MCF 10A (cell line): ENCODE data around the gene TAS2R46. TPM values are rescaled to one million over a fixed set of nuclear protein-coding genes. Genes with fewer than 3 reads are reported as not detected.
"Not testable (repeated sequence)": the region's sequence is repeated elsewhere in the genome, so short reads cannot be mapped to it uniquely, and the experiment has no call there.

Experiments
- BruUV-seq: library from RNA; stranded (reverse); fragments of 400-500 nt; replicated peaks from 2 replicates; lab custom pipeline; 2021; lab: Mats Ljungman, UMichigan
- CTCF ChIA-PET: fragments of 300-600 bp; sonication (Branson Sonifier 250); formaldehyde crosslinking; extraction: SDS; loops from one replicate; lab custom pipeline; 2021; ENCODE audit warnings: antibody characterized with exemption, inconsistent platforms; lab: Yijun Ruan, JAX
- POLR2A ChIA-PET: fragments of 300-600, 350-650 bp; sonication (Branson Sonifier 250); formaldehyde crosslinking; extraction: SDS; loops from one replicate; lab custom pipeline; 2020; ENCODE audit warnings: antibody characterized with exemption, inconsistent platforms; lab: Yijun Ruan, JAX
- DNase-seq: peaks from one replicate; pipeline ENCODE4 v3.0.0-alpha.2; 2018; ENCODE audit not compliant: unreplicated experiment
- H3K27ac Mint-ChIP-seq: one replicate; pipeline ENCODE4 v1.8.0; 2022; ENCODE audit warnings: mild to moderate bottlenecking, low read depth, mixed read lengths; ENCODE audit not compliant: unreplicated experiment
- H3K27me3 Mint-ChIP-seq: one replicate; pipeline ENCODE4 v1.8.0; 2022; ENCODE audit warnings: mixed read lengths; ENCODE audit not compliant: insufficient read depth, unreplicated experiment
- H3K36me3 Mint-ChIP-seq: one replicate; pipeline ENCODE4 v1.8.0; 2022; ENCODE audit warnings: mild to moderate bottlenecking, moderate library complexity, mixed read lengths; ENCODE audit not compliant: insufficient read depth, unreplicated experiment
- H3K4me1 Mint-ChIP-seq: one replicate; pipeline ENCODE4 v1.8.0; 2022; ENCODE audit warnings: mixed read lengths; ENCODE audit not compliant: insufficient read depth, unreplicated experiment
- H3K4me3 Mint-ChIP-seq: one replicate; pipeline ENCODE4 v1.8.0; 2022; ENCODE audit warnings: mild to moderate bottlenecking, moderate library complexity, mixed read lengths; ENCODE audit not compliant: unreplicated experiment
- H3K9me3 Mint-ChIP-seq: one replicate; pipeline ENCODE4 v1.8.0; 2022; ENCODE audit warnings: mixed read lengths; ENCODE audit not compliant: unreplicated experiment
- intact Hi-C: fragments of 100-400 bp; cut with micrococcal nuclease; formaldehyde crosslinking; loops from 2 replicates; pipeline ENCODE4 v1.14.1; 2022
- total RNA-seq: library from RNA; stranded (reverse); gene quantifications from 2 replicates; pipeline ENCODE4 v1.2.3, GENCODE V29; 2022
- TF ChIP-seq, protein P1 (sequence below): fragments of 200-600 bp; IDR thresholded peaks from one replicate; pipeline ENCODE4 v1.8.0; 2022; ENCODE audit warnings: antibody characterized with exemption, mild to moderate bottlenecking; ENCODE audit not compliant: unreplicated experiment

TAS2R46 gene
- total RNA-seq, 1 experiment from 2014 or later = 1.1 TPM

DNA sequence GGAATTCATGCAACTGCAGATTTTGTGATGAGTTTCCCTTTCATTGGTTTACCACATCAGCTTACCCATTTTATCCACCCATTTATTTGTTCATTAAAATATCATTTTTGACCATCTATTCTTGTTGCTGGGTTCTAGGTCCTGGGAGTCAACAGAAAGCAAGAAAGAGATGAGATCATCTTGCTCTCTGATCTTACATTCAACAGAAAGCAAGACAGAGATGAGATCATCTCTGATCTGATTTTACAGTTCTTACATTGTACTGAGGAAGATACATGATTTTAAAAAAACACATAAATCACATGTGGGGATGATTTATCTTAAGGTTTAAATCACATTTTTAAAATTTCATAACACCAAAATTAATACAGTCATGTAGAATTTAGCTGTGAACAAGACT is 2.3 kb downstream of the TAS2R46 start:
- intact Hi-C loops = no loop called here
- H3K4me3 Mint-ChIP-seq = no peak overlapping the region
- no peak overlapping the region for H3K27ac Mint-ChIP-seq
- no peaks in the 10 kb centered on the region for H3K4me1 Mint-ChIP-seq
- TF ChIP-seq, protein P1, sequence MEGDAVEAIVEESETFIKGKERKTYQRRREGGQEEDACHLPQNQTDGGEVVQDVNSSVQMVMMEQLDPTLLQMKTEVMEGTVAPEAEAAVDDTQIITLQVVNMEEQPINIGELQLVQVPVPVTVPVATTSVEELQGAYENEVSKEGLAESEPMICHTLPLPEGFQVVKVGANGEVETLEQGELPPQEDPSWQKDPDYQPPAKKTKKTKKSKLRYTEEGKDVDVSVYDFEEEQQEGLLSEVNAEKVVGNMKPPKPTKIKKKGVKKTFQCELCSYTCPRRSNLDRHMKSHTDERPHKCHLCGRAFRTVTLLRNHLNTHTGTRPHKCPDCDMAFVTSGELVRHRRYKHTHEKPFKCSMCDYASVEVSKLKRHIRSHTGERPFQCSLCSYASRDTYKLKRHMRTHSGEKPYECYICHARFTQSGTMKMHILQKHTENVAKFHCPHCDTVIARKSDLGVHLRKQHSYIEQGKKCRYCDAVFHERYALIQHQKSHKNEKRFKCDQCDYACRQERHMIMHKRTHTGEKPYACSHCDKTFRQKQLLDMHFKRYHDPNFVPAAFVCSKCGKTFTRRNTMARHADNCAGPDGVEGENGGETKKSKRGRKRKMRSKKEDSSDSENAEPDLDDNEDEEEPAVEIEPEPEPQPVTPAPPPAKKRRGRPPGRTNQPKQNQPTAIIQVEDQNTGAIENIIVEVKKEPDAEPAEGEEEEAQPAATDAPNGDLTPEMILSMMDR = no peak
- DNase-seq = no peak
- H3K27me3 Mint-ChIP-seq = no peaks in the 10 kb centered on the region
- POLR2A ChIA-PET = no interaction called here
- no peaks in the 10 kb centered on the region for H3K9me3 Mint-ChIP-seq
- no TSS peak for BruUV-seq
- CTCF ChIA-PET = no interaction called here
- peaks cover 13% of the 10 kb centered on the region for H3K36me3 Mint-ChIP-seq

DNA sequence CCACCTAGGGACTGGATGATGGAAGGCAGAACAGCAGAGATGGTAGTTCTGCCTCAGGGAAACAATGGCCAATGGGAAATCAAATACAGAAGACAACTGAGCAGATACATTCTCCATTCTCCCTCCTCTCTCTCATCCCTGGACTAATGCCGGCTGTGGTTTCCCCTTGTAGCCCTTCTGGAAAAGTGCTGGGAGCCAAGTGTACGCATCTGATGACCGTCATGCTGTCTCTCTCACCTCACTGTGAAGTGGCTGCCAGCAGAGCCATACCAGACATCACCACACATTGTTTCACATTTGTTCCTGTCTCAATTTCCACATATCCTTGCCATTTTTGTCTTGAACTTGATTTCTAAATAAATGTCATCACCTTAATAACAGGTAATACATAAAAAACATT is 3.1 kb downstream of the TAS2R46 start:
- DNase-seq = no peak
- Mint-ChIP-seq H3K27me3 (no peaks in the 10 kb centered on the region), H3K4me1 (no peaks in the 10 kb centered on the region), H3K36me3 (peaks cover 13% of the 10 kb centered on the region), H3K27ac (no peak overlapping the region), H3K4me3 (no peak overlapping the region), H3K9me3 (no peaks in the 10 kb centered on the region)
- BruUV-seq = no TSS peak
- POLR2A ChIA-PET = no interaction called here
- intact Hi-C loops = no loop called here
- CTCF ChIA-PET = no interaction called here
- TF ChIP-seq, protein P1 = no peak

DNA sequence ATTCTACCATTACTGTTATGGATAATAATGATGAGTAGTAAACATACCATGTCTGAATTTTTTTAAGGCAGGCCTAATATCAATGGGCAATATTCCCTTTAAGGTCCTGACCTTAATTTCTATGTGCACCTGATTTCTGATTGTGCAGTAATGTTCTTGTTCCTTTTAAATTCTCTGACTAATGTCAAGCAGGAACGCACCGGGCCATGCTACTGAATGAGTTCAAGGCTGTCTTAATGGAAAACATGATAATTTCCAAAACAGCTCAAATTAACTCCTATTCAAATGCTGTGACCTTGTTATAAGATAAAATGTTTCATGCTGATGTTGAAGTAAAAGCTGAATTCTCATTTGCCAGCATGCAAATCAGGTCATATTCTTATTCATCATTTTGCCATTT is 6.8 kb downstream of the TAS2R46 start:
- intact Hi-C loops = no loop called here
- TF ChIP-seq, protein P1 = no peak
- Mint-ChIP-seq H3K4me1 (no peaks in the 10 kb centered on the region), H3K9me3 (peaks cover 12% of the 10 kb centered on the region), H3K4me3 (no peak overlapping the region), H3K27me3 (no peaks in the 10 kb centered on the region), H3K27ac (no peak overlapping the region), H3K36me3 (peaks cover 17% of the 10 kb centered on the region)
- POLR2A ChIA-PET = interaction anchor here (1.5 kb wide), 1 partner anchor 11 kb away, joined by 4 read pairs; no protein-coding TSS in a partner anchor
- no TSS peak for BruUV-seq
- no peak for DNase-seq
- CTCF ChIA-PET = no interaction called here

DNA sequence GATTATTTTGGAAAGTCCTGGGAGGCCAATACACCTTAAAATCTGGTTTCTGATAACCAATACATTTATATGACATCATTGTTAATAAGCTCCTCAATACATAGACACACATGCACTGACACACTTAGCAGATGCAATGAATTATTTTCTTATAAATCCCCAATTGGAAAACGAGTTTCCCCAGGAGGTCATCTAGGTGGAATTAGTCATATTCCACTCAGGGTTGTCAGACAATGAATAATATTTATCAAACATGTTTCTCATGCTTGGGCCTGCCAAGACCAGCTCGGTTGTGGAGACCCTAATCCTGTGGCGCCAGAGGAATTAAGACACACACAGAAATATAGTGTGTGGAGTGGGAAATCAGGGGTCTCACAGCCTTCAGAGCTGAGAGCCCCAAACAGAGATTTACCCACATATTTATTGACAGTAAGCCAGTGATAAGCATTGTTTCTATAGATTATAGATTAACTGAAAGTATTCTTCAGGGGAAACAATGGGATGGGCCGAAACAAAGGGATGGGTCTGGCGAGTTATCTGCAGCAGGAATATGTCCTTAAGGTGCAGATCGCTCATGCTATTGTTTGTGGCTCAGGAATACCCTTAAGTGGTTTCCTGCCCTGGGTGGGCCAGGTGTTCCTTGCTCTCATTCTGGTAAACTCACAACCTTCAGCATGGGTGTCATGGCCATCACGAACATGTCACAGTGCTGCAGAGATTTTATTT is 12.1 kb downstream of the TAS2R46 start:
- POLR2A ChIA-PET, H3K4me1 Mint-ChIP-seq, BruUV-seq, DNase-seq, H3K4me3 Mint-ChIP-seq, H3K27ac Mint-ChIP-seq, H3K27me3 Mint-ChIP-seq, intact Hi-C loops: not testable (repeated sequence)
- peaks cover 15% of the 10 kb centered on the region for H3K36me3 Mint-ChIP-seq
- CTCF ChIA-PET = interaction anchor here (0.6 kb wide), 1 partner anchor 326 kb away, joined by 3 read pairs; no protein-coding TSS in a partner anchor
- H3K9me3 Mint-ChIP-seq = peaks cover 12% of the 10 kb centered on the region

DNA sequence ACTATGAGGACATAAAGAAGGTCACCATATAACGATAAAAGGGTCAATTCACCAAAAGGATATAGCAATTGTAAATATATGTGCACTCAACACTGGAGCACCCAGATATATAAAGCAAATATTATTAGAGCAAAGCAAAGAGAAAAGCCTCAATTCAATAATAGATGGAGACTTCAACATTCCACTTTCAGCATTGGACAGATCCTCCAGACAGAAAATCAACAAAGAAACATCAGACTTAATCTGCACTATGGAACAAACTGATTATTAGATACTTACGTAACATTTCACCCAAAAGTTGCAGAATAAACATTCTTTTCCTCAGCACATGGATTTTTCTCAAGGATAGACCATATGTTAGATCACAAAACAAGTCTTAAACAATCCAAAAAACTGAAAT is 20.7 kb downstream of the TAS2R46 start:
- H3K27ac Mint-ChIP-seq, CTCF ChIA-PET, H3K27me3 Mint-ChIP-seq, H3K36me3 Mint-ChIP-seq, BruUV-seq, intact Hi-C loops, H3K9me3 Mint-ChIP-seq, DNase-seq, POLR2A ChIA-PET, H3K4me1 Mint-ChIP-seq, H3K4me3 Mint-ChIP-seq: not testable (repeated sequence)
